MM.1S (cell line): ENCODE data around the gene TPR.

Experiments
- DNase-seq: peaks from one replicate; pipeline ENCODE4 v3.0.0-alpha.2; 2015
- H2AFZ ChIP-seq: fragments of 300-600 bp; sonication (generic); 2 replicates; pipeline ENCODE4 v1.6.0; 2016; ENCODE audit warnings: antibody characterized with exemption, low read length
- H3F3A ChIP-seq: fragments of 300-600 bp; sonication (generic); 2 replicates; pipeline ENCODE4 v1.6.1; 2016; ENCODE audit warnings: mild to moderate bottlenecking, antibody characterized with exemption, low read length, moderate library complexity, mixed read lengths; ENCODE audit not compliant: insufficient read depth
- H3K27ac ChIP-seq: fragments of 300-600 bp; sonication (generic); 2 replicates; pipeline ENCODE4 v1.5.1; 2016; ENCODE audit warnings: mild to moderate bottlenecking, low read length
- H3K27me3 ChIP-seq: fragments of 300-600 bp; sonication (generic); replicated peaks from 2 replicates; pipeline ENCODE4 v1.6.0; 2016; ENCODE audit warnings: low read length; ENCODE audit not compliant: insufficient read depth
- H3K36me3 ChIP-seq: fragments of 300-600 bp; sonication (generic); replicated peaks from 2 replicates; pipeline ENCODE4 v1.6.1; 2016; ENCODE audit warnings: mild to moderate bottlenecking, low read length, mixed read lengths; ENCODE audit not compliant: insufficient read depth
- H3K4me1 ChIP-seq: fragments of 300-600 bp; sonication (generic); 2 replicates; pipeline ENCODE4 v1.6.1; 2016; ENCODE audit warnings: low read length, mixed read lengths
- H3K4me2 ChIP-seq: fragments of 300-600 bp; sonication (generic); 2 replicates; pipeline ENCODE4 v1.6.0; 2016; ENCODE audit warnings: low read depth, low read length
- H3K4me3 ChIP-seq: fragments of 300-600 bp; sonication (generic); 2 replicates; pipeline ENCODE4 v1.5.1; 2016; ENCODE audit warnings: low read length, mixed read lengths
- H3K79me2 ChIP-seq: fragments of 300-600 bp; sonication (generic); 2 replicates; pipeline ENCODE4 v1.6.1; 2016; ENCODE audit warnings: mixed run types, low read length, mixed read lengths
- H3K9ac ChIP-seq: fragments of 300-600 bp; sonication (generic); 2 replicates; pipeline ENCODE4 v1.6.1; 2016; ENCODE audit warnings: low read length, mixed read lengths
- H3K9me2 ChIP-seq: fragments of 300-600 bp; sonication (generic); replicated peaks from 2 replicates; pipeline ENCODE4 v1.6.1; 2016; ENCODE audit warnings: mild to moderate bottlenecking, low read length, mixed read lengths; ENCODE audit not compliant: insufficient read depth
- H3K9me3 ChIP-seq: fragments of 300-600 bp; sonication (generic); replicated peaks from 2 replicates; pipeline ENCODE4 v1.6.1; 2016; ENCODE audit warnings: mild to moderate bottlenecking, low read length, mixed read lengths; ENCODE audit not compliant: insufficient read depth
- H4K20me1 ChIP-seq: fragments of 300-600 bp; sonication (generic); 2 replicates; pipeline ENCODE4 v1.6.1; 2016; ENCODE audit warnings: mild to moderate bottlenecking, low read length, moderate library complexity, mixed read lengths; ENCODE audit not compliant: insufficient read depth
- CTCF ChIP-seq: fragments of 300-600 bp; sonication (generic); IDR thresholded peaks from 2 replicates; pipeline ENCODE4 v1.5.1; 2016; ENCODE audit warnings: antibody characterized with exemption, low read length, mixed read lengths
- EZH2 ChIP-seq: fragments of 300-600 bp; sonication (generic); optimal IDR thresholded peaks from 2 replicates; pipeline ENCODE3; 2017; ENCODE audit warnings: low read depth, mild to moderate bottlenecking, antibody characterized with exemption, low read length, mixed read lengths
- EZH2phosphoT487 ChIP-seq: fragments of 300-600 bp; sonication (generic); IDR thresholded peaks from 2 replicates; pipeline ENCODE4 v1.6.1; 2018; ENCODE audit warnings: antibody characterized with exemption, low read length

TPR gene

GRCh38 chr1:186283374-186283773, 91.7 kb downstream of the TPR start:
- Histone ChIP-seq H3F3A (no peaks in the 10 kb centered on the region), H3K27ac (no peak overlapping the region), H4K20me1 (no peaks in the 10 kb centered on the region), H3K4me1 (no peaks in the 10 kb centered on the region), H3K9me3 (no peaks in the 10 kb centered on the region), H3K27me3 (no peaks in the 10 kb centered on the region), H2AFZ (no peak overlapping the region), H3K9me2 (no peaks in the 10 kb centered on the region), H3K4me3 (no peak overlapping the region), H3K9ac (no peak overlapping the region), H3K36me3 (no peaks in the 10 kb centered on the region), H3K79me2 (no peaks in the 10 kb centered on the region), H3K4me2 (no peak overlapping the region)
- DNase-seq, result no peak
- TF ChIP-seq CTCF, result no peak
- no peak for TF ChIP-seq EZH2
- no peak for TF ChIP-seq EZH2phosphoT487

GRCh38 chr1:186282466-186282865, 92.6 kb downstream of the TPR start:
- Histone ChIP-seq H3K27ac (no peak overlapping the region), H3K4me3 (no peak overlapping the region), H3K4me1 (no peaks in the 10 kb centered on the region), H3F3A (no peaks in the 10 kb centered on the region), H3K4me2 (no peak overlapping the region), H3K36me3 (no peaks in the 10 kb centered on the region), H3K9me2 (no peaks in the 10 kb centered on the region), H4K20me1 (no peaks in the 10 kb centered on the region), H3K27me3 (no peaks in the 10 kb centered on the region), H2AFZ (no peak overlapping the region), H3K9ac (no peak overlapping the region), H3K9me3 (no peaks in the 10 kb centered on the region), H3K79me2 (no peaks in the 10 kb centered on the region)
- no peak for DNase-seq
- TF ChIP-seq EZH2 (no peak), EZH2phosphoT487 (no peak), CTCF (no peak)

GRCh38 chr1:186275822-186276221, 99.2 kb downstream of the TPR start:
- H3K4me1 ChIP-seq, result no peaks in the 10 kb centered on the region
- TF ChIP-seq CTCF (no peak), EZH2 (no peak), EZH2phosphoT487 (no peak)
- H3K79me2 ChIP-seq, result no peaks in the 10 kb centered on the region

GRCh38 chr1:186272486-186272885, 102.6 kb downstream of the TPR start:
- no peak for DNase-seq
- Histone ChIP-seq H3K27me3 (no peaks in the 10 kb centered on the region), H3K4me3 (no peak overlapping the region), H3K4me2 (no peak overlapping the region), H3K79me2 (no peaks in the 10 kb centered on the region), H3K27ac (no peak overlapping the region), H3K36me3 (no peaks in the 10 kb centered on the region), H4K20me1 (no peaks in the 10 kb centered on the region), H3K4me1 (no peaks in the 10 kb centered on the region), H3K9me2 (no peaks in the 10 kb centered on the region), H3F3A (no peaks in the 10 kb centered on the region), H3K9me3 (no peaks in the 10 kb centered on the region), H3K9ac (no peak overlapping the region), H2AFZ (no peak overlapping the region)
- TF ChIP-seq EZH2, result no peak

More at GRCh38 chr1:186275822-186276221, 99.2 kb downstream of the TPR start:
- H3K4me2 ChIP-seq, result no peak overlapping the region
- no peak for DNase-seq
- no peak overlapping the region for H2AFZ ChIP-seq
- no peak overlapping the region for H3K27ac ChIP-seq
- no peaks in the 10 kb centered on the region for H3F3A ChIP-seq
- no peak overlapping the region for H3K4me3 ChIP-seq
- no peak overlapping the region for H3K9ac ChIP-seq
- H3K9me2 ChIP-seq, result no peaks in the 10 kb centered on the region
- H3K9me3 ChIP-seq, result no peaks in the 10 kb centered on the region
- no peaks in the 10 kb centered on the region for H4K20me1 ChIP-seq
- no peaks in the 10 kb centered on the region for H3K27me3 ChIP-seq
- no peaks in the 10 kb centered on the region for H3K36me3 ChIP-seq
